ENCODE results near the gene CD53. TPM values are rescaled to one million over a fixed set of nuclear protein-coding genes. Genes with fewer than 3 reads are reported as not detected.

Gene CD53
- total RNA-seq, 1 experiment from 2014 or later = not detected

GRCh38 chr1:110897681-110898080, 24.7 kb downstream of the CD53 start:
- Mint-ChIP-seq H3K9me3 (ENCODE audit: unreplicated experiment) (no peaks in the 10 kb centered on the region), H3K27me3 (ENCODE audit: insufficient read depth, unreplicated experiment) (peaks cover 5% of the 10 kb centered on the region), H3K27ac (ENCODE audit: unreplicated experiment) (no peak overlapping the region), H3K4me1 (ENCODE audit: low read depth, unreplicated experiment) (no peaks in the 10 kb centered on the region), H3K4me3 (ENCODE audit: unreplicated experiment) (no peak overlapping the region), H3K36me3 (ENCODE audit: insufficient read depth, unreplicated experiment) (no peaks in the 10 kb centered on the region)
- ChIA-PET CTCF (no interaction called here), POLR2A (no interaction called here)
- Histone ChIP-seq H3K36me3 (ENCODE audit: control insufficient read depth, insufficient read depth, low read length) (no peaks in the 10 kb centered on the region), H3K27me3 (replicated peaks; ENCODE audit: control insufficient read depth, insufficient read depth, low read length) (no peaks in the 10 kb centered on the region), H3K4me3 (ENCODE audit: low read depth, low read length) (no peak overlapping the region), H3K4me1 (no peaks in the 10 kb centered on the region), H3K9me3 (no peaks in the 10 kb centered on the region)
- BruUV-seq (replicated peaks) = no TSS peak
- DNase-seq = no peak
- intact Hi-C loops (cut with micrococcal nuclease; ENCODE audit: unreplicated experiment) = no loop called here
- no peak for TF ChIP-seq CTCF (IDR thresholded peaks at IDR 0.05; ENCODE audit: insufficient read depth in 1 of 2, low read depth in 1 of 2, low read length in 1 of 2, severe bottlenecking in 1 of 2, unreplicated experiment in 1 of 2)

GRCh38 chr1:110898734-110899457, 25.9 kb downstream of the CD53 start:
- no peaks in the 10 kb centered on the region for H3K9me3 Mint-ChIP-seq (ENCODE audit: unreplicated experiment)
- POLR2A ChIA-PET = no interaction called here
- H3K27ac Mint-ChIP-seq (ENCODE audit: unreplicated experiment) = no peak overlapping the region
- no peak for DNase-seq
- Histone ChIP-seq H3K36me3 (ENCODE audit: control insufficient read depth, insufficient read depth, low read length) (no peaks in the 10 kb centered on the region), H3K4me1 (no peaks in the 10 kb centered on the region), H3K27me3 (replicated peaks; ENCODE audit: control insufficient read depth, insufficient read depth, low read length) (no peaks in the 10 kb centered on the region), H3K4me3 (ENCODE audit: low read depth, low read length) (no peak overlapping the region), H3K9me3 (no peaks in the 10 kb centered on the region)
- H3K27me3 Mint-ChIP-seq (ENCODE audit: insufficient read depth, unreplicated experiment) = peaks cover 3% of the 10 kb centered on the region
- no TSS peak for BruUV-seq (replicated peaks)
- H3K36me3 Mint-ChIP-seq (ENCODE audit: insufficient read depth, unreplicated experiment) = no peaks in the 10 kb centered on the region
- no peak overlapping the region for H3K4me3 Mint-ChIP-seq (ENCODE audit: unreplicated experiment)
- TF ChIP-seq CTCF (IDR thresholded peaks at IDR 0.05; ENCODE audit: insufficient read depth in 1 of 2, low read depth in 1 of 2, low read length in 1 of 2, severe bottlenecking in 1 of 2, unreplicated experiment in 1 of 2) = no peak
- CTCF ChIA-PET = no interaction called here
- intact Hi-C loops (cut with micrococcal nuclease; ENCODE audit: unreplicated experiment) = no loop called here
- no peaks in the 10 kb centered on the region for H3K4me1 Mint-ChIP-seq (ENCODE audit: low read depth, unreplicated experiment)

GRCh38 chr1:110899458-110899843, 26.5 kb downstream of the CD53 start:
- Mint-ChIP-seq H3K36me3 (ENCODE audit: insufficient read depth, unreplicated experiment) (no peaks in the 10 kb centered on the region), H3K27me3 (ENCODE audit: insufficient read depth, unreplicated experiment) (peaks cover 3% of the 10 kb centered on the region), H3K9me3 (ENCODE audit: unreplicated experiment) (no peaks in the 10 kb centered on the region), H3K4me3 (ENCODE audit: unreplicated experiment) (no peak overlapping the region), H3K27ac (ENCODE audit: unreplicated experiment) (no peak overlapping the region), H3K4me1 (ENCODE audit: low read depth, unreplicated experiment) (no peaks in the 10 kb centered on the region)
- no peaks in the 10 kb centered on the region for H3K4me1 ChIP-seq
- H3K36me3 ChIP-seq (ENCODE audit: control insufficient read depth, insufficient read depth, low read length) = no peaks in the 10 kb centered on the region
- no peaks in the 10 kb centered on the region for H3K27me3 ChIP-seq (replicated peaks; ENCODE audit: control insufficient read depth, insufficient read depth, low read length)
- intact Hi-C loops (cut with micrococcal nuclease; ENCODE audit: unreplicated experiment) = no loop called here
- no peaks in the 10 kb centered on the region for H3K9me3 ChIP-seq
- BruUV-seq (replicated peaks) = no TSS peak
- H3K4me3 ChIP-seq (ENCODE audit: low read depth, low read length) = no peak overlapping the region
- no peak for DNase-seq
- ChIA-PET POLR2A (no interaction called here), CTCF (no interaction called here)
- TF ChIP-seq CTCF (IDR thresholded peaks at IDR 0.05; ENCODE audit: insufficient read depth in 1 of 2, low read depth in 1 of 2, low read length in 1 of 2, severe bottlenecking in 1 of 2, unreplicated experiment in 1 of 2) = no peak
